ENCODE results near the gene ZDHHC11B.
"Not testable (repeated sequence)": the region's sequence is repeated elsewhere in the genome, so short reads cannot be mapped to it uniquely, and the experiment has no call there.

ZDHHC11B gene

DNA sequence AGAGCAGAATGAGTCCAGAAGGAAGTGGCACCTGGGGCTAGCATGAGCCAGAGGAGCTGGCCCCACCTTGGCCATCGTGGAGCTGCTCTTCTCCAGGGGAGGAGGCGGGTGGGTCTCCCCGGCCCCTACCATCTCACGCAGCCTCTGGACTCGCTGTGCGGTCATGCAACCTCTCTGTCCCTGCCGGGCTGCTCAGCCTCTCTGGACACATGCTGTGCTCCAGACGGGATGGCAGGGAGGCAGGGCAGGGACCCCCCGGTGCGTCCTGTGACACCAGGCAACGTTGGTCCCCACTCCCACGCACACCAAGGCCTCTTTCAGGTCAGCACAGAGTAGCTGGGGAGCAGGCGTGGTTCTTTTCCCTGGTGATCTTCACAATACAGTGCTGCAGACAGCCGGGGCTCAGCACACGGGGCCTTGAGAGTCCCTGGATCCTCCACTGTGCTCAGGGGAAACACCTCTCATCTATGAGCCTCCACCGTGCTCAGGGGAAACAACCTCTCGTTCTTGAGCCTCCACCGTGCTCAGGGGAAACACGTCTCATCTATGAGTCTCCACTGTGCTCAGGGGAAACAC is 30.9 kb downstream of the ZDHHC11B start:
- not testable (repeated sequence) for H3K27ac ChIP-seq (ENCODE audit: low read depth, low read length); H3K9ac ChIP-seq (ENCODE audit: low read depth in 1 of 2, low read length in 2 of 2); H3K4me3 ChIP-seq (ENCODE audit: low read depth in 1 of 2, low read length in 2 of 2); H3K27me3 ChIP-seq (ENCODE audit: control insufficient read depth in 1 of 2, insufficient read depth in 2 of 2, low read length in 2 of 2); H3K9me3 ChIP-seq (ENCODE audit: control insufficient read depth in 1 of 2, low read length in 2 of 2); H3K36me3 ChIP-seq (ENCODE audit: control insufficient read depth in 1 of 2, insufficient read depth in 2 of 2, low read length in 2 of 2)
- peaks cover 20 to 21% of the 10 kb centered on the region in 2 donors for H3K4me1 ChIP-seq (ENCODE audit: control insufficient read depth in 1 of 2, insufficient read depth in 2 of 2, low read length in 2 of 2)

DNA sequence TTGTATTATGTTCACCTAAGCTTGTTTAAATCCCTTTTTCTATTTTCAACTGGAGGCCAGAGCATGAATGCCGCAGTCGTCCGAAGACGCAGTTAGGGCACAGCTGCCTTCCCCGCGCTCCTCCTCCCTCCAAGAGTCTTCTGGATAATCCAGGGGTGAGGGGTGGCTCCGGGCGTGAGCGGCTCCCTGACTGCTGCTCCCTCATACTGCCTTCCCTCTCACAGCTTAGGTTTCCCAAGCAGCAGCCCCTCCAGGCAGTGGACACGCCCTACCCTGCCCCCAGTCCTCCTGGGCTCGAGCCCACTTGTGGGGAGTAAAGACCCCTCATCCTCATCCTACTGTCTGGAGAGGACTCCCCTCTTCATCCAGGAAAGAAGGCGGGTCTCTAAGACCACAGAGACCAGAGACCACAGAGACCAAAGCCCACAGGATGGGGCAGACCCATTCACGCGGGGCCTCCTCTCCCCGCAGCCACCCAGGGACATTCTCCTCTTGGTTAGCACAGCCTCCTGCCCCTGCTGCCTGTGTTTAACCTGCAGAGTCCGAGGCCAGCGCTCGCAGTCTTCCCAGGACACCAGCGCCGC is 31.9 kb downstream of the ZDHHC11B start:
- H3K9me3 ChIP-seq (ENCODE audit: control insufficient read depth in 1 of 2, low read length in 2 of 2); H3K9ac ChIP-seq (ENCODE audit: low read depth in 1 of 2, low read length in 2 of 2); H3K27me3 ChIP-seq (ENCODE audit: control insufficient read depth in 1 of 2, insufficient read depth in 2 of 2, low read length in 2 of 2); H3K27ac ChIP-seq (ENCODE audit: low read depth, low read length); H3K36me3 ChIP-seq (ENCODE audit: control insufficient read depth in 1 of 2, insufficient read depth in 2 of 2, low read length in 2 of 2); H3K4me3 ChIP-seq (ENCODE audit: low read depth in 1 of 2, low read length in 2 of 2): not testable (repeated sequence)
- peaks cover 10% of the 10 kb centered on the region in 2 donors for H3K4me1 ChIP-seq (ENCODE audit: control insufficient read depth in 1 of 2, insufficient read depth in 2 of 2, low read length in 2 of 2)

DNA sequence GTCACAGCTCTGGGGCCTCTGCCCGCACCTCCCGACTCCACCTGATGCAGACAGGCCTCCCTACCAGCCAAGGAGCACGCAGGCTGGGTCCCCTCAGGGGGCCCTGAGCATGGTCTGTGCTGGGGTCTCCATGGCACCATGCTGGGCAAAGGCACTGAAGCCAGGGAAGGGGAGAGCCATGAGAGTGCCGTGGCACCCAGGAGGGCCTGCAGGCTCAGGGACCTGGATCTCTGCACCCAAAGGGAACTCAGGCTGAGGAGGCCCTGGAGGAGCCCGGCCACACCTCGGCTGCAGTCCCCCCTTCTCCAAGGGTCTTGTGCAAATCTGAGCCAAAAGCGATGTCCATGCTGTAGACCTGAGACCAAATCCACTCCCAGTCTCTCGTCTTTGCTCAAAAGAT is 32.5 kb downstream of the ZDHHC11B start:
- H3K27ac ChIP-seq (ENCODE audit: low read depth, low read length); H3K9me3 ChIP-seq (ENCODE audit: control insufficient read depth in 1 of 2, low read length in 2 of 2); H3K4me3 ChIP-seq (ENCODE audit: low read depth in 1 of 2, low read length in 2 of 2); H3K9ac ChIP-seq (ENCODE audit: low read depth in 1 of 2, low read length in 2 of 2); H3K36me3 ChIP-seq (ENCODE audit: control insufficient read depth in 1 of 2, insufficient read depth in 2 of 2, low read length in 2 of 2); H3K27me3 ChIP-seq (ENCODE audit: control insufficient read depth in 1 of 2, insufficient read depth in 2 of 2, low read length in 2 of 2); H3K4me1 ChIP-seq (ENCODE audit: control insufficient read depth in 1 of 2, insufficient read depth in 2 of 2, low read length in 2 of 2): not testable (repeated sequence)

DNA sequence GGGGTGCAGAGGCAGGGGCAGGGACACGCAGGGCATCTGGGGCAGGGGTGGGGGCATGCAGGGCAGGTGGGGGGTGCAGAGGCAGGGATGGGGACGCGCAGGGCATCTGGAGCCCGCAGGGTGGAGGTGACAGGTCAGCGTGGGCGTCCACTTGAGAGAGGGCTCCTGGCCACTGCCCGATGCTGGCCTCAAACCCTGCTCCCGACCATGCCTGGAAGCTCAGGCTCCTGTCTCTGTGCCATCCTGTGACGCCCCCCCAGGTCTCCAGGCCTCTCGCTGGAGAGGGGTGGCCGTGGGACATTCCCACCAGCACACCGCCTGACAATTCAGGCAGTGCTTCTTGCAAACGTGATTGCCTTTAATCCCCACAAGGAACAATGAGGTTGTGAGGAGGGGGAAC is 33.0 kb downstream of the ZDHHC11B start:
- Histone ChIP-seq H3K9ac (ENCODE audit: low read depth in 1 of 2, low read length in 2 of 2) (no peak overlapping the region), H3K9me3 (ENCODE audit: control insufficient read depth in 1 of 2, low read length in 2 of 2) (no peaks in the 10 kb centered on the region), H3K27me3 (ENCODE audit: control insufficient read depth in 1 of 2, insufficient read depth in 2 of 2, low read length in 2 of 2) (no peaks in the 10 kb centered on the region), H3K27ac (ENCODE audit: low read depth, low read length) (no peak overlapping the region), H3K4me3 (ENCODE audit: low read depth in 1 of 2, low read length in 2 of 2) (no peak overlapping the region), H3K4me1 (ENCODE audit: control insufficient read depth in 1 of 2, insufficient read depth in 2 of 2, low read length in 2 of 2) (no peaks in the 10 kb centered on the region), H3K36me3 (ENCODE audit: control insufficient read depth in 1 of 2, insufficient read depth in 2 of 2, low read length in 2 of 2) (no peaks in the 10 kb centered on the region)

DNA sequence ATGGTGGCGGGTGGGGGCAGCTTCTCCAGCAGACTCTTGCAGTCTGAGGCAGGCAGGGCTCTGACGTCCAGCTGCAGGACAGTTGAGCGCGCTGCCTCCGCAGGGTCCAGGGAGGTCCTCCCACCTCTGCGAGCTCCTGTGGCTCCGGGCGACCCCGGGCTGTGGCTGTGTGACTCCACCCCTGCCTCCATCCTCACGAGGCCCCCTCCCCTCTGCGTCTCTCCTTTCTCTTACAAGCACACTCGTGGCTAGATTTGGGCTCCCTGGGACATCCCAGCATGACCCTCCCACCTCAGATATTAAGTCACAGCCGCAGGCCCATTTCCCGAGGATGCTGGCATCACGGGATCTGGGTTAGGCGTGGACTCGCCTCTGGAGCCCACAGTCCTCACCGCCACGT is 34.3 kb downstream of the ZDHHC11B start:
- not testable (repeated sequence) for H3K27me3 ChIP-seq (ENCODE audit: control insufficient read depth in 1 of 2, insufficient read depth in 2 of 2, low read length in 2 of 2); H3K4me1 ChIP-seq (ENCODE audit: control insufficient read depth in 1 of 2, insufficient read depth in 2 of 2, low read length in 2 of 2); H3K36me3 ChIP-seq (ENCODE audit: control insufficient read depth in 1 of 2, insufficient read depth in 2 of 2, low read length in 2 of 2); H3K9ac ChIP-seq (ENCODE audit: low read depth in 1 of 2, low read length in 2 of 2); H3K27ac ChIP-seq (ENCODE audit: low read depth, low read length); H3K4me3 ChIP-seq (ENCODE audit: low read depth in 1 of 2, low read length in 2 of 2); H3K9me3 ChIP-seq (ENCODE audit: control insufficient read depth in 1 of 2, low read length in 2 of 2)

DNA sequence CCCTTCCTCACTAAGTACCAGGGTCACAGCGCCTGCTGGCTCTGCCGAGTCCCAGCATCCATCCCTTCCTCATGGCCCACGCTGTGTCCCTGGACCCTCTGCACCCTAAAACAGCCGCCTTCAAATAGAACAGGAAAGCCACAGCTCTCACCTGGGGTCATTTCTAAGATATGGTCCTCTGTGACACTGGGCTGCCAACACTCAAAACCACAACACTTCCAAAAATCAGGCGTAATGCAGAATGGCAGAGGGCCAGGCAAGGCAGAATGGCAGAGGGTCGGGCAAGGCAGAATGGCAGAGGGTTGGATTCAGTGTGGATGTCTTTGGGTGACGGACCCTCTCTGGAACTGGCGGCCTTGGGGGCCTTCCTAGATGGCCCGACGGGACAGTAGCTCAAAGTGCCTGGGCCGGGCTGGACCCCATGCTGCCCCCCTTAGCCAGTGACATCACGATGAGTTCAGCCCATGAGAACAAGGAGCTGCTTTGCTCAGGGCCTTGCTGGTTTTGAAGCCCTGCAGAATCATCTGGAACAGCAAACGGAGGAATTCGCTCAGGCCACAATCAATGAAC is 35.3 kb downstream of the ZDHHC11B start:
- Histone ChIP-seq H3K4me1 (ENCODE audit: control insufficient read depth in 1 of 2, insufficient read depth in 2 of 2, low read length in 2 of 2) (no peaks in the 10 kb centered on the region), H3K27me3 (ENCODE audit: control insufficient read depth in 1 of 2, insufficient read depth in 2 of 2, low read length in 2 of 2) (no peaks in the 10 kb centered on the region), H3K4me3 (ENCODE audit: low read depth in 1 of 2, low read length in 2 of 2) (no peak overlapping the region), H3K9me3 (ENCODE audit: control insufficient read depth in 1 of 2, low read length in 2 of 2) (no peaks in the 10 kb centered on the region), H3K27ac (ENCODE audit: low read depth, low read length) (no peak overlapping the region), H3K9ac (ENCODE audit: low read depth in 1 of 2, low read length in 2 of 2) (no peak overlapping the region), H3K36me3 (ENCODE audit: control insufficient read depth in 1 of 2, insufficient read depth in 2 of 2, low read length in 2 of 2) (no peaks in the 10 kb centered on the region)

DNA sequence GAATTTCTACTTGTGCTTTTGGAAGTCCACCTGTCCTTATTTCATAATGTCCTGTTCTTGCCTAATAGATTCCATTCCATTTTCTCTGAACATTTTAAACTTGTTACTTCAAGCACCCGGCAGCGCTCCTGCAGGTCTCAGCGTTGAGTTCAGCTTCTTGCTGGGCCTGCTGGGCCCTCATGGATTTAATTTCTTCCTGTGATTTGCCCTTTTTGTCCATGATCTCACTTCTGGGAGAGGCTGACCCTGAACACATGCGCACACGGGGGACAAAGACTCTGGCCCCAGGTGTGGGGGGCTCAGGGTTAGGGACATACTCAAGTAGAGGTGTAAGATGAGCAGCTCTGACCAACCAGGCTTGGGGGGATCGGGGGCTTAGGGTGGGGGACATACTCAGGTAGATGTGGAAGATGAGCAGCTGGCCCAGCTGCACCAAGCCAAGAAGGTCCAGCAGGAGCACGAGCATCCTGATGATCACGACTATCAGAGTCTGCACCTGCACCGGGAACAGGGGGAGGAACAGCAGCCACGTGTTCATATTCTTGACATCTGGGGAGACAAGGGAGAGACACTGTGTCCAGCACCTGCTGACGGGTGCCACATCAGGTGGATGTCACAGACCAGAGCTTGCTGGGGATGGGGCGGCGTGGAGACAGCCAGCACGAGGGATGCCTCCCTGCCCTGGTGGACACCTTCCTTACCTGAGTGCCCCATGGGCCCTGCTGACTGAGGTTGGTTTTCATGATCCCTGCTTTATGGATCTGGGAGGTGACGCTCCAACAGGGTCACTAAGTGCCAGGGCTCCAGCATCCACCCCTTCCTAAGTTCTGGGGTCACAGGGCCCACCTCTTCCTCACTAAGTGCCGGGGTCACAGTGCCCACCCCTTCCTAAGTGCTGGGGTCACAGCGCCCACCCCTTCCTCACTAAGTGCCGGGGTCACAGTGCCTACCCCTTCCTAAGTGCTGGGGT is 36.2 kb downstream of the ZDHHC11B start:
- not testable (repeated sequence) for H3K4me3 ChIP-seq (ENCODE audit: low read depth in 1 of 2, low read length in 2 of 2); H3K9ac ChIP-seq (ENCODE audit: low read depth in 1 of 2, low read length in 2 of 2); H3K27me3 ChIP-seq (ENCODE audit: control insufficient read depth in 1 of 2, insufficient read depth in 2 of 2, low read length in 2 of 2); H3K9me3 ChIP-seq (ENCODE audit: control insufficient read depth in 1 of 2, low read length in 2 of 2); H3K27ac ChIP-seq (ENCODE audit: low read depth, low read length); H3K36me3 ChIP-seq (ENCODE audit: control insufficient read depth in 1 of 2, insufficient read depth in 2 of 2, low read length in 2 of 2); H3K4me1 ChIP-seq (ENCODE audit: control insufficient read depth in 1 of 2, insufficient read depth in 2 of 2, low read length in 2 of 2)

DNA sequence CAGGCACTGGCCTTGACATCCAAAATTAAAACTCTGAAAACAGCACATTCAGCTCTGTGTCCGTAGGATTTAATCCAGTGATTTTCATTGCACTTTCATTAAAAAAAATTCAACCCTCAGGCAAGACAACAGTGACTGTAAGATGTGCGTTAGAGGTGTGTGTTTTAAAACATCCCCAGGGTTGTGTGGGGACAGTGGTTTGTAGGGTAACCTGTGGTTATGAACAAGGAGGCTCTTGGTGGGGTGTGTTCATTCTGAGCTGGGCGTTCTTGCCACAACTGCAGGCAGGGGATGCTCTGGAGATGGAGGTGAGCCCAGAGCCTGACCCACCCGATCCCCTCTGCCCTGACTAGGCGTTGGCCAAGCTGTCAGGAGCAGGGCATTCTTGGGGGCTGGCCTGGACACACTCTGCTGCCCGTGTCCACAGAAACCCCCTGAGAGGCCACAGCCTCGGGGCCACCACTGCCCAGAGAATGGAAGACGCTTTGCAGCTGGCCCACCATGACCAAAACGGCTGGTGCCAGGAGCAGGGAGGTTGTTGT is 37.2 kb downstream of the ZDHHC11B start:
- H3K4me3 ChIP-seq (ENCODE audit: low read depth in 1 of 2, low read length in 2 of 2); H3K27me3 ChIP-seq (ENCODE audit: control insufficient read depth in 1 of 2, insufficient read depth in 2 of 2, low read length in 2 of 2); H3K27ac ChIP-seq (ENCODE audit: low read depth, low read length); H3K9ac ChIP-seq (ENCODE audit: low read depth in 1 of 2, low read length in 2 of 2); H3K36me3 ChIP-seq (ENCODE audit: control insufficient read depth in 1 of 2, insufficient read depth in 2 of 2, low read length in 2 of 2); H3K9me3 ChIP-seq (ENCODE audit: control insufficient read depth in 1 of 2, low read length in 2 of 2); H3K4me1 ChIP-seq (ENCODE audit: control insufficient read depth in 1 of 2, insufficient read depth in 2 of 2, low read length in 2 of 2): not testable (repeated sequence)

DNA sequence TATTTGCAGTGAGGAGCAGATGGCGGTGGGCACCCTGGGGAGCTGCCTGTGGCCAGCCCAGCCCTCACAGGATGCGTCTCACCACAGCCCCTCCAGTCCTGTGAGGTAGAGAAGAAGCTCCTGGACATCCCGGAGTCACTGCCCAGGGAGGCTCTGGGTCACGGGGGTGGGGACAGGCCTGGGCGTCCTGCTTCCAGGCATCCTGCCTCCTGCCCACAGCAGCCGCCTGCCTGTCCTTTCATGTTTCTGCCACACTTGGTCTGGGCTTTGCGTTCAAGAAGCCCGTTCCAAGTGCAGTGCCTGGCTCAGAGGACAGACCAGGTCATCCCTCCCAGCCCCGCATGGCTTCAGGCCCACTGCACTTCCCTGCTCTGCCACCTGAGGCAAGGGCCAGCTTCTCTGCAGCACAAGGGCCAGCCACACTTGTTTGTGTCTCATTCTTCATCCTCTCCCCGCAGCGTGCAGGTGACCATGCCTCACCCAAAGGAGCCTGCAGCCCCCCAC is 38.2 kb downstream of the ZDHHC11B start:
- no peak overlapping the region for H3K9ac ChIP-seq (ENCODE audit: low read depth in 1 of 2, low read length in 2 of 2)
- H3K4me1 ChIP-seq (ENCODE audit: control insufficient read depth in 1 of 2, insufficient read depth in 2 of 2, low read length in 2 of 2): peaks cover 0 to 5% of the 10 kb centered on the region in 2 donors
- H3K36me3 ChIP-seq (ENCODE audit: control insufficient read depth in 1 of 2, insufficient read depth in 2 of 2, low read length in 2 of 2): no peaks in the 10 kb centered on the region
- no peaks in the 10 kb centered on the region for H3K9me3 ChIP-seq (ENCODE audit: control insufficient read depth in 1 of 2, low read length in 2 of 2)
- H3K27me3 ChIP-seq (ENCODE audit: control insufficient read depth in 1 of 2, insufficient read depth in 2 of 2, low read length in 2 of 2): no peaks in the 10 kb centered on the region
- no peak overlapping the region for H3K4me3 ChIP-seq (ENCODE audit: low read depth in 1 of 2, low read length in 2 of 2)
- no peak overlapping the region for H3K27ac ChIP-seq (ENCODE audit: low read depth, low read length)

All from duodenal mucosa (tissue), 2 donors.